ENCODE data around the gene SCGN. TPM values are rescaled to one million over a fixed set of nuclear protein-coding genes. Genes with fewer than 3 reads are reported as not detected.

Gene SCGN
- total RNA-seq, 1 experiment from 2014 or later = not detected

GRCh38 chr6:25670793-25671513, 18.9 kb downstream of the SCGN start:
- no peak overlapping the region for H3K4me3 ChIP-seq (ENCODE audit: low read depth in 2 of 2, low read length in 2 of 2)
- ATAC-seq (no peak), DNase-seq (ENCODE audit: low read depth, low spot score) (no peak)
- ChIA-PET POLR2A (no interaction called here), CTCF (no interaction called here)
- no peak overlapping the region for H3K27ac ChIP-seq (ENCODE audit: low read length)
- in situ Hi-C loops (cut with HindIII; ENCODE audit: low pct_unique_long_range_greater_than_20kb, low sequenced_read_pairs) (no loop called here), intact Hi-C loops (cut with micrococcal nuclease; ENCODE audit: unreplicated experiment) (no loop called here)
- TF ChIP-seq SIN3A (IDR thresholded peaks at IDR 0.05; ENCODE audit: borderline replicate concordance, insufficient read depth, low read depth, low read length) = no peak
- no TSS peak for BruUV-seq (replicated peaks)
- H3K9me3 ChIP-seq (ENCODE audit: control insufficient read depth, insufficient read depth, low read depth, low read length) = no peaks in the 10 kb centered on the region
- no peaks in the 10 kb centered on the region for H3K4me1 ChIP-seq (ENCODE audit: control insufficient read depth, insufficient read depth, low read length)
- H3K36me3 ChIP-seq (ENCODE audit: control insufficient read depth, insufficient read depth, low read length) = no peaks in the 10 kb centered on the region
- H3K27me3 ChIP-seq (ENCODE audit: control insufficient read depth, insufficient read depth, low read length) = peaks cover 4% of the 10 kb centered on the region

GRCh38 chr6:25671652-25672051, 19.6 kb downstream of the SCGN start:
- in situ Hi-C loops (cut with HindIII; ENCODE audit: low pct_unique_long_range_greater_than_20kb, low sequenced_read_pairs) = no loop called here
- no peak for DNase-seq (ENCODE audit: low read depth, low spot score)
- TF ChIP-seq CTCF (IDR thresholded peaks at IDR 0.05) = no peak
- TF ChIP-seq TCF7L2 (IDR thresholded peaks at IDR 0.05; ENCODE audit: low read depth, low read length) = no peak
- TF ChIP-seq SIN3A (IDR thresholded peaks at IDR 0.05; ENCODE audit: borderline replicate concordance, insufficient read depth, low read depth, low read length) = no peak
- TF ChIP-seq POLR2AphosphoS5 (IDR thresholded peaks at IDR 0.05; ENCODE audit: low read depth, low read length) = no peak
- TF ChIP-seq REST (IDR thresholded peaks at IDR 0.05; ENCODE audit: insufficient read depth in 1 of 2, low read depth in 2 of 2, low read length in 1 of 2) = no peak
- no peaks in the 10 kb centered on the region for H3K4me1 ChIP-seq (ENCODE audit: control insufficient read depth, insufficient read depth, low read length)
- H3K9me3 ChIP-seq (ENCODE audit: control insufficient read depth, insufficient read depth, low read depth, low read length) = no peaks in the 10 kb centered on the region
- no TSS peak for BruUV-seq (replicated peaks)
- intact Hi-C loops (cut with micrococcal nuclease; ENCODE audit: unreplicated experiment) = no loop called here
- H3K4me3 ChIP-seq (ENCODE audit: low read depth in 2 of 2, low read length in 2 of 2) = no peak overlapping the region
- no peak for ATAC-seq
- ChIA-PET CTCF (no interaction called here), POLR2A (no interaction called here)
- H3K27me3 ChIP-seq (ENCODE audit: control insufficient read depth, insufficient read depth, low read length) = peaks cover 4% of the 10 kb centered on the region
- no peak overlapping the region for H3K27ac ChIP-seq (ENCODE audit: low read length)
- H3K36me3 ChIP-seq (ENCODE audit: control insufficient read depth, insufficient read depth, low read length) = no peaks in the 10 kb centered on the region

- no TSS peak for BruUV-seq (replicated peaks)
- POLR2A ChIA-PET = no interaction called here
- Histone ChIP-seq H3K27ac (ENCODE audit: low read length) (no peak overlapping the region), H3K4me1 (ENCODE audit: control insufficient read depth, insufficient read depth, low read length) (no peaks in the 10 kb centered on the region), H3K9me3 (ENCODE audit: control insufficient read depth, insufficient read depth, low read depth, low read length) (no peaks in the 10 kb centered on the region), H3K27me3 (ENCODE audit: control insufficient read depth, insufficient read depth, low read length) (peaks cover 4% of the 10 kb centered on the region), H3K36me3 (ENCODE audit: control insufficient read depth, insufficient read depth, low read length) (no peaks in the 10 kb centered on the region), H3K4me3 (ENCODE audit: low read depth in 2 of 2, low read length in 2 of 2) (no peak overlapping the region)
- CTCF ChIA-PET = no interaction called here
- ATAC-seq (no peak), DNase-seq (ENCODE audit: low read depth, low spot score) (no peak)
- intact Hi-C loops (cut with micrococcal nuclease; ENCODE audit: unreplicated experiment) = no loop called here
- TF ChIP-seq SIN3A (IDR thresholded peaks at IDR 0.05; ENCODE audit: borderline replicate concordance, insufficient read depth, low read depth, low read length) (no peak), CTCF (IDR thresholded peaks at IDR 0.05) (no peak), REST (IDR thresholded peaks at IDR 0.05; ENCODE audit: insufficient read depth in 1 of 2, low read depth in 2 of 2, low read length in 1 of 2) (no peak), TCF7L2 (IDR thresholded peaks at IDR 0.05; ENCODE audit: low read depth, low read length) (no peak), POLR2AphosphoS5 (IDR thresholded peaks at IDR 0.05; ENCODE audit: low read depth, low read length) (no peak)
- in situ Hi-C loops (cut with HindIII; ENCODE audit: low pct_unique_long_range_greater_than_20kb, low sequenced_read_pairs) = no loop called here
These were observed 23.2 kb downstream of the SCGN start for GRCh38 chr6:25675167-25675566.
